IMR-90 (cell line): ENCODE data around the gene CXXC1. TPM values are rescaled to one million over a fixed set of nuclear protein-coding genes. Genes with fewer than 3 reads are reported as not detected.

Experiments used
- ATAC-seq: fragments of 200-7000 bp; cut with Tn5 transposase; 2 replicates; pipeline ENCODE4 v1.9.1; 2020; ENCODE audit warnings: low read depth, mild to moderate bottlenecking, moderate library complexity
- BruUV-seq: library from RNA; stranded (reverse); fragments of 400-500 nt; replicated peaks from 2 replicates; lab custom pipeline; 2021; lab: Mats Ljungman, UMichigan
- CTCF ChIA-PET: fragments of 300-600 bp; formaldehyde crosslinking; extraction: SDS; loops from one replicate; lab custom pipeline; 2021; ENCODE audit warnings: antibody characterized with exemption; lab: Yijun Ruan, JAX
- POLR2A ChIA-PET: fragments of 300-600 bp; sonication (Branson Sonifier 250); formaldehyde crosslinking; loops from one replicate; lab custom pipeline; 2022; ENCODE audit warnings: antibody characterized with exemption; ENCODE audit not compliant: unreplicated experiment; lab: Charles Lee
- DNase-seq: peaks from one replicate; pipeline ENCODE4 v3.0.0; 2013
- H2AFZ ChIP-seq: replicated peaks from 2 replicates; pipeline ENCODE3; 2013; ENCODE audit warnings: low read length, mild to moderate bottlenecking; ENCODE audit not compliant: poor library complexity
- H2AK5ac ChIP-seq: 2 replicates; pipeline ENCODE4 v1.6.1; 2013; ENCODE audit warnings: low read depth, low read length, inconsistent platforms
- H2AK9ac ChIP-seq: replicated peaks from 2 replicates; pipeline ENCODE3; 2013; ENCODE audit warnings: mild to moderate bottlenecking, low read depth, low read length, moderate library complexity; ENCODE audit not compliant: poor library complexity
- H2BK120ac ChIP-seq: 2 replicates; pipeline ENCODE4 v1.6.1; 2013; ENCODE audit warnings: low read depth, low read length, inconsistent platforms
- H2BK15ac ChIP-seq: 3 replicates; pipeline ENCODE4 v1.6.1; 2013; ENCODE audit warnings: low read depth, low read length, inconsistent platforms
- H2BK20ac ChIP-seq: 2 replicates; pipeline ENCODE4 v1.6.1; 2013; ENCODE audit warnings: low read depth, mild to moderate bottlenecking, inconsistent platforms, low read length, moderate library complexity
- H2BK5ac ChIP-seq: 2 replicates; pipeline ENCODE4 v1.6.1; 2013; ENCODE audit warnings: mild to moderate bottlenecking, low read depth, low read length, inconsistent platforms; ENCODE audit not compliant: poor library complexity, severe bottlenecking
- H3K14ac ChIP-seq: replicated peaks from 2 replicates; pipeline ENCODE4 v1.6.1; 2013; ENCODE audit warnings: low read depth, low read length, inconsistent platforms
- H3K18ac ChIP-seq: 2 replicates; pipeline ENCODE4 v1.6.1; 2013; ENCODE audit warnings: low read depth, low read length, control low read depth
- H3K23ac ChIP-seq: 2 replicates; pipeline ENCODE4 v1.6.1; 2013; ENCODE audit warnings: low read depth, low read length, inconsistent platforms
- H3K27ac ChIP-seq: 2 replicates; pipeline ENCODE4 v1.5.1; 2013; ENCODE audit warnings: mild to moderate bottlenecking, control low read depth, low read length; ENCODE audit not compliant: insufficient read depth
- H3K27me3 ChIP-seq: 2 replicates; pipeline ENCODE4 v1.6.1; 2013; ENCODE audit warnings: low read length; ENCODE audit not compliant: control insufficient read depth, insufficient read depth
- H3K36me3 ChIP-seq: 2 replicates; pipeline ENCODE4 v1.6.1; 2013; ENCODE audit warnings: low read length, mixed read lengths; ENCODE audit not compliant: control insufficient read depth, insufficient read depth
- H3K4ac ChIP-seq: 2 replicates; pipeline ENCODE4 v1.6.1; 2013; ENCODE audit warnings: low read depth, low read length, inconsistent platforms
- H3K4me1 ChIP-seq: 2 replicates; pipeline ENCODE4 v1.6.1; 2013; ENCODE audit warnings: low read length, mixed read lengths; ENCODE audit not compliant: control insufficient read depth, insufficient read depth
- H3K4me2 ChIP-seq: 2 replicates; pipeline ENCODE4 v1.6.1; 2013; ENCODE audit warnings: low read depth, mild to moderate bottlenecking, control low read depth, low read length, moderate library complexity
- H3K4me3 ChIP-seq: 2 replicates; pipeline ENCODE4 v1.5.1; 2013; ENCODE audit warnings: low read depth, mild to moderate bottlenecking, control low read depth, low read length, moderate library complexity; ENCODE audit not compliant: insufficient read depth
- H3K56ac ChIP-seq: 2 replicates; pipeline ENCODE4 v1.6.1; 2013; ENCODE audit warnings: low read length, inconsistent platforms; ENCODE audit not compliant: insufficient read depth; ENCODE audit errors: extremely low read depth
- H3K79me1 ChIP-seq, 2 experiments: 2 replicates each; pipeline ENCODE4 v1.6.1; 2013; ENCODE audit warnings: low read length in 2 of 2, inconsistent platforms in 1 of 2, low read depth in 1 of 2
- H3K9ac ChIP-seq: 2 replicates; pipeline ENCODE4 v1.6.1; 2013; ENCODE audit warnings: low read depth, low read length, control low read depth
- H3K9me1 ChIP-seq: 2 replicates; pipeline ENCODE4 v1.6.1; 2013; ENCODE audit warnings: low read length, inconsistent platforms; ENCODE audit not compliant: insufficient read depth
- H3K9me3 ChIP-seq: 2 replicates; pipeline ENCODE4 v1.6.1; 2013; ENCODE audit warnings: low read length; ENCODE audit not compliant: control insufficient read depth, insufficient read depth
- H4K20me1 ChIP-seq: 2 replicates; pipeline ENCODE4 v1.6.1; 2013; ENCODE audit warnings: low read length, inconsistent platforms; ENCODE audit not compliant: insufficient read depth
- H4K5ac ChIP-seq: 2 replicates; pipeline ENCODE4 v1.6.1; 2013; ENCODE audit warnings: mild to moderate bottlenecking, low read depth, low read length, control low read depth
- H4K8ac ChIP-seq, 2 experiments: 2 replicates each; pipeline ENCODE4 v1.6.1; 2013; ENCODE audit warnings: low read depth in 2 of 2, low read length in 2 of 2, control low read depth in 1 of 2, inconsistent platforms in 1 of 2
- H4K91ac ChIP-seq: 2 replicates; pipeline ENCODE4 v1.6.1; 2013; ENCODE audit warnings: low read depth, low read length, inconsistent platforms; ENCODE audit not compliant: insufficient read depth
- BHLHE40 ChIP-seq: fragments of 150-350 bp; IDR thresholded peaks from 2 replicates; pipeline ENCODE4 v1.6.1; 2016; ENCODE audit warnings: mild to moderate bottlenecking, low read depth, low read length
- CEBPB ChIP-seq: IDR thresholded peaks from 2 replicates; pipeline ENCODE4 v1.6.1; 2012; ENCODE audit warnings: low read depth, low read length, improper control_type of control experiment
- CHD1 ChIP-seq: IDR thresholded peaks from 2 replicates; pipeline ENCODE4 v1.6.1; 2012; ENCODE audit warnings: low read depth, low read length, improper control_type of control experiment
- CTCF ChIP-seq: conservative IDR thresholded peaks from 2 replicates; pipeline ENCODE4 v1.5.1; 2012; ENCODE audit warnings: mild to moderate bottlenecking, low read depth, low read length, improper control_type of control experiment
- ELK1 ChIP-seq: fragments of 150-350 bp; IDR thresholded peaks from 2 replicates; pipeline ENCODE4 v1.6.1; 2016; ENCODE audit warnings: low read depth, mild to moderate bottlenecking, low read length, moderate library complexity, borderline replicate concordance
- FOS ChIP-seq: fragments of 150-350 bp; IDR thresholded peaks from 2 replicates; pipeline ENCODE4 v1.6.1; 2016; ENCODE audit warnings: low read depth, low read length
- MAFK ChIP-seq: IDR thresholded peaks from 2 replicates; pipeline ENCODE4 v1.6.1; 2012; ENCODE audit warnings: low read depth, low read length, improper control_type of control experiment
- MAZ ChIP-seq: IDR thresholded peaks from 2 replicates; pipeline ENCODE4 v1.6.1; 2012; ENCODE audit warnings: low read depth, mild to moderate bottlenecking, low read length, improper control_type of control experiment, moderate library complexity, borderline replicate concordance
- MXI1 ChIP-seq: IDR thresholded peaks from 2 replicates; pipeline ENCODE4 v1.6.1; 2012; ENCODE audit warnings: low read depth, mild to moderate bottlenecking, low read length, moderate library complexity, borderline replicate concordance
- NFE2L2 ChIP-seq: fragments of 150-350 bp; IDR thresholded peaks from 2 replicates; pipeline ENCODE4 v1.6.1; 2016; ENCODE audit warnings: low read depth, mild to moderate bottlenecking, low read length
- POLR2A ChIP-seq: IDR thresholded peaks from 2 replicates; pipeline ENCODE4 v1.6.1; 2012; ENCODE audit warnings: mild to moderate bottlenecking, low read depth, low read length
- RAD21 ChIP-seq: IDR thresholded peaks from 2 replicates; pipeline ENCODE4 v1.6.1; 2012; ENCODE audit warnings: low read length, improper control_type of control experiment
- RCOR1 ChIP-seq: IDR thresholded peaks from 2 replicates; pipeline ENCODE4 v1.6.1; 2012; ENCODE audit warnings: mild to moderate bottlenecking, low read length, improper control_type of control experiment; ENCODE audit not compliant: insufficient replicate concordance
- RFX5 ChIP-seq: IDR thresholded peaks from 2 replicates; pipeline ENCODE4 v1.8.0; 2012; ENCODE audit warnings: low read depth, mild to moderate bottlenecking, low read length, moderate library complexity
- SMC3 ChIP-seq: fragments of 150-350 bp; IDR thresholded peaks from 2 replicates; pipeline ENCODE4 v1.6.1; 2016; ENCODE audit warnings: low read depth, mild to moderate bottlenecking, antibody characterized with exemption, low read length, moderate library complexity
- USF2 ChIP-seq: fragments of 150-350 bp; IDR thresholded peaks from 2 replicates; pipeline ENCODE4 v1.6.1; 2017; ENCODE audit warnings: mild to moderate bottlenecking, antibody characterized with exemption, low read length, low read depth
- WGBS, 2 experiments: methylation state at CpG; one replicate each; pipeline versions ENCODE4 v1.1.5 to v1.1.7; 2013; ENCODE audit warnings: missing lambda C conversion rate in 2 of 2; ENCODE audit not compliant: insufficient read length in 1 of 2; ENCODE audit errors: extremely low coverage in 2 of 2; 5-methylcytosine and 5-hydroxymethylcytosine counted together
- dilution Hi-C: fragments of 300-500 bp; cut with HindIII; formaldehyde crosslinking; loops from one replicate; pipeline ENCODE4 v1.14.3; 2018; ENCODE audit warnings: low sequenced_read_pairs; ENCODE audit not compliant: unreplicated experiment
- in situ Hi-C: fragments of 300-500 bp; cut with MboI; formaldehyde crosslinking; loops from 3 replicates; pipeline ENCODE4 v1.14.3; 2019; ENCODE audit warnings: low sequenced_read_pairs, inconsistent platforms, mixed read lengths
- intact Hi-C: fragments of 100-400 bp; cut with micrococcal nuclease; formaldehyde crosslinking; loops from 2 replicates; pipeline ENCODE4 v1.10.0; 2022
- polyA plus RNA-seq, 3 experiments: library from polyadenylated mRNA; depleted of rRNA; stranded (reverse); fragments of >200 nt; gene quantifications; 2 replicates each; pipeline ENCODE4 v1.2.3, GENCODE V29; 2012; ENCODE audit warnings: low replicate concordance in 1 of 3
- total RNA-seq: library from RNA; depleted of rRNA; stranded (reverse); fragments of >200 nt; gene quantifications from 2 replicates; pipeline ENCODE4 v1.2.3, GENCODE V29; 2012

CXXC1 gene
- total and polyA plus RNA-seq, 2 of the 4 experiments (the other 2 are of a cell fraction) = 24.0 to 66.2 TPM

GRCh38 chr18:50275503-50276036, 11.9 kb downstream of the CXXC1 start:
- no peak overlapping the region for H3K9ac ChIP-seq
- H2AFZ ChIP-seq = peak overlapping the region; percentile 24
- no peaks in the 10 kb centered on the region for H3K27me3 ChIP-seq
- in situ Hi-C loops = loop anchor here (25.0 kb wide), 2 partner anchors 762 to 1638 kb away; partner anchors contain the start of gene SMAD4
- dilution Hi-C loops = no loop called here
- H4K8ac ChIP-seq = no peak overlapping the region
- H3K18ac ChIP-seq = no peak overlapping the region
- peaks cover 18% of the 10 kb centered on the region; the same call in 1 of the 2 replicates for H3K9me1 ChIP-seq
- peaks cover 66% of the 10 kb centered on the region for H3K36me3 ChIP-seq
- DNase-seq = no peak
- 100% methylated on average over 5 of the region's 19 CpGs; no CpG with 5 or more reads in 1 of the 2 experiments for WGBS, 2 experiments
- H2BK15ac ChIP-seq = no peak overlapping the region
- H3K4me2 ChIP-seq = no peak overlapping the region
- intact Hi-C loops = no loop called here
- H2AK9ac ChIP-seq = peak overlapping the region; percentile 58
- no peak overlapping the region for H4K5ac ChIP-seq
- peaks cover 14 to 45% of the 10 kb centered on the region in 2 experiments for H3K79me1 ChIP-seq
- H4K91ac ChIP-seq = no peak overlapping the region
- no peak overlapping the region for H2BK20ac ChIP-seq
- CTCF ChIA-PET = no interaction called here
- H3K27ac ChIP-seq = no peak overlapping the region
- H2BK5ac ChIP-seq = no peak overlapping the region
- peaks cover 10% of the 10 kb centered on the region for H4K20me1 ChIP-seq
- no peak overlapping the region for H3K4me3 ChIP-seq
- H3K14ac ChIP-seq = no peak overlapping the region
- no peak overlapping the region for H3K23ac ChIP-seq
- H3K9me3 ChIP-seq = no peaks in the 10 kb centered on the region
- H3K4me1 ChIP-seq = peaks cover 6% of the 10 kb centered on the region
- no peak overlapping the region for H3K4ac ChIP-seq
- H3K56ac ChIP-seq = no peak overlapping the region
- TF ChIP-seq MAZ (no peak), RCOR1 (no peak), FOS (no peak), BHLHE40 (no peak), NFE2L2 (no peak), POLR2A (no peak), MXI1 (no peak), CHD1 (no peak), RAD21 (no peak), CEBPB (no peak), ELK1 (no peak), RFX5 (no peak), MAFK (no peak), USF2 (no peak), SMC3 (no peak), CTCF (no peak)
- POLR2A ChIA-PET = no interaction called here
- no peak overlapping the region for H2BK120ac ChIP-seq
- no peak overlapping the region for H2AK5ac ChIP-seq
- BruUV-seq = no TSS peak
- ATAC-seq = no peak
